Neural progenitor cell (in vitro differentiated cells): Measurements from ENCODE around the gene LSP1. TPM values are rescaled to one million over a fixed set of nuclear protein-coding genes. Genes with fewer than 3 reads are reported as not detected.

Experiments
- DNase-seq: peaks from one replicate; pipeline ENCODE4 v3.0.0-alpha.2; 2016; ENCODE audit warnings: low spot score
- H2AFZ ChIP-seq: fragments of 200-600 bp; sonication (generic); replicated peaks from 2 replicates; pipeline ENCODE4 v1.6.1; 2016; ENCODE audit warnings: antibody characterized with exemption
- H3F3A ChIP-seq: fragments of 200-600 bp; sonication (generic); 2 replicates; pipeline ENCODE4 v1.6.1; 2016; ENCODE audit warnings: antibody characterized with exemption, low read depth
- H3K27ac ChIP-seq: fragments of 200-600 bp; sonication (generic); 2 replicates; pipeline ENCODE4 v1.5.1; 2016; ENCODE audit warnings: mild to moderate bottlenecking
- H3K27me3 ChIP-seq: fragments of 200-600 bp; sonication (generic); 2 replicates; pipeline ENCODE4 v1.6.1; 2016; ENCODE audit warnings: mild to moderate bottlenecking, moderate library complexity
- H3K36me3 ChIP-seq: fragments of 200-600 bp; sonication (generic); 2 replicates; pipeline ENCODE4 v1.5.1; 2016
- H3K4me1 ChIP-seq: fragments of 200-600 bp; sonication (generic); 2 replicates; pipeline ENCODE4 v1.6.1; 2016; ENCODE audit warnings: mixed run types
- H3K4me2 ChIP-seq: fragments of 200-600 bp; sonication (generic); 2 replicates; pipeline ENCODE4 v1.6.1; 2016
- H3K4me3 ChIP-seq: fragments of 200-600 bp; sonication (generic); 2 replicates; pipeline ENCODE4 v1.5.1; 2016
- H3K79me2 ChIP-seq: fragments of 200-600 bp; sonication (generic); 2 replicates; pipeline ENCODE4 v1.6.1; 2016; ENCODE audit warnings: low read depth
- H3K9ac ChIP-seq: fragments of 200-600 bp; sonication (generic); 2 replicates; pipeline ENCODE4 v1.6.1; 2016
- H3K9me3 ChIP-seq: fragments of 200-600 bp; sonication (generic); 2 replicates; pipeline ENCODE4 v1.5.1; 2016; ENCODE audit warnings: low read depth
- H4K20me1 ChIP-seq: fragments of 200-600 bp; sonication (generic); 2 replicates; pipeline ENCODE4 v1.6.1; 2016; ENCODE audit warnings: low read depth
- H3K27ac Mint-ChIP-seq: 3 replicates; pipeline ENCODE4 v1.8.0; 2021; ENCODE audit warnings: mixed read lengths
- H3K27me3 Mint-ChIP-seq: 2 replicates; pipeline ENCODE4 v1.8.0; 2022; ENCODE audit warnings: low read depth, mild to moderate bottlenecking, inconsistent platforms, moderate library complexity, mixed read lengths; ENCODE audit not compliant: insufficient read depth
- H3K36me3 Mint-ChIP-seq: 3 replicates; pipeline ENCODE4 v1.8.0; 2021; ENCODE audit warnings: mixed read lengths
- H3K4me1 Mint-ChIP-seq: 3 replicates; pipeline ENCODE4 v1.8.0; 2021; ENCODE audit warnings: mixed read lengths
- H3K4me3 Mint-ChIP-seq: 3 replicates; pipeline ENCODE4 v1.8.0; 2021; ENCODE audit warnings: mild to moderate bottlenecking, moderate library complexity, mixed read lengths
- H3K9me3 Mint-ChIP-seq: 3 replicates; pipeline ENCODE4 v1.8.0; 2020; ENCODE audit warnings: mixed read lengths
- CTCF ChIP-seq: fragments of 200-600 bp; sonication (generic); IDR thresholded peaks from 2 replicates; pipeline ENCODE4 v1.5.1; 2017; ENCODE audit warnings: antibody characterized with exemption, mild to moderate bottlenecking
- EZH2 ChIP-seq: fragments of 200-600 bp; sonication (generic); IDR thresholded peaks from 2 replicates; pipeline ENCODE4 v1.6.1; 2017; ENCODE audit warnings: antibody characterized with exemption, mild to moderate bottlenecking, moderate library complexity
- EZH2phosphoT487 ChIP-seq: fragments of 200-600 bp; sonication (generic); IDR thresholded peaks from 2 replicates; pipeline ENCODE4 v1.6.1; 2017; ENCODE audit warnings: antibody characterized with exemption
- total RNA-seq: library from RNA; depleted of rRNA; stranded (reverse); fragments of >200 nt; gene quantifications from 2 replicates; pipeline ENCODE4 v1.2.3, GENCODE V29; 2015; ENCODE audit warnings: low replicate concordance

The LSP1 gene
- total RNA-seq, 1 donor from 2014 or later, result not detected

DNA sequence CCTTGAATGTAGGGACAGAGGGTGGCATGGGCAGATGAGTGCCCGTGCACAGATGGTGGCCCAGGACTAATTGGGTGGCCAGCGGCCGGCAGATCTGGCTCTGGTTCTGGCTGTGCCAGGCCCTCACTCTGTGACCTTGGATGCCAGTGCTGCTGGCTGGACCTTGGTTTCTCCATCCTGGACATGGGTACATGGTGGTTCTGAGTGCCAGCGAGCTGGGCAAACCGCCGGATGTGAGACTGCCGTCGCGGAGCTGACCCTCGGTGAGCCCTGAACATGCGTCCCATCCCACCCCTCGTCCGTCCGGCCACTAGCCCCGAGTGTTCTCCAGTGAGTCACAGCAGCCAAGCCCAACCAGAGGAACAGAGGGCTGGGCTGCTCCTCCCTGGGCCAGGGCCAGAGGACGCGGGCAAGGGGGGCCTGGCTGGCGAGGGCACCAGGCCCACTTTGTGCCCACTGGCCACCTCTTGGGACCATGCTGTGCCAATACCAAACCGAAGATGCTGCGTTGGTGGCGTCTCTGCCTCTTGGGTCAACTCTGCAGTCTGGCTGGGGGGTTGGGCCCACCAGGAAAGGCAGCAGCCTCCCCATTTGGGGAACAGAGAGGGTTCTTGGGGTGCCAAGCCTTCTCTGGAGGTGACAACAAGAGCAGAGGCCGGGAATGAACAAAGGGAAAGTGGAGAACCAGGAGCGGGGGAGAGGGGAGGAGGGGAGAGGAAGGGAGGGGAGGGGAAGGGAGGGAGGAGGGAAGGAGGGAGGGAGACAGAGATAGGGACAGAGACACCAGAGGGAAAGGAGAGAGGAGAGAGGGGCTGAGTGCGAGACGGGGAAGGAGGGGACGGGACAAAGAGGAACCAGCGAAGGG lies 10.7 kb downstream of the LSP1 start:
- H3K4me3 ChIP-seq, result no peak overlapping the region
- peaks cover 14% of the 10 kb centered on the region for H3K27me3 ChIP-seq
- no peaks in the 10 kb centered on the region for H3K36me3 ChIP-seq
- peaks cover 18% of the 10 kb centered on the region for H3K4me1 Mint-ChIP-seq
- peaks cover 19% of the 10 kb centered on the region for H3K4me1 ChIP-seq
- H3K9me3 Mint-ChIP-seq, result no peaks in the 10 kb centered on the region
- no peaks in the 10 kb centered on the region for H4K20me1 ChIP-seq
- no peak overlapping the region for H3K27ac ChIP-seq
- DNase-seq, result peak; percentile 84
- peaks cover 4% of the 10 kb centered on the region for H3K27me3 Mint-ChIP-seq
- no peaks in the 10 kb centered on the region for H3K36me3 Mint-ChIP-seq
- H2AFZ ChIP-seq, result no peak overlapping the region
- TF ChIP-seq EZH2phosphoT487 (no peak), EZH2 (no peak), CTCF (no peak)
- H3K4me2 ChIP-seq, result peak overlapping the region; percentile 22
- H3K79me2 ChIP-seq, result no peaks in the 10 kb centered on the region
- H3F3A ChIP-seq, result no peaks in the 10 kb centered on the region
- no peak overlapping the region for H3K9ac ChIP-seq
- no peaks in the 10 kb centered on the region for H3K9me3 ChIP-seq
- H3K27ac Mint-ChIP-seq, result peak overlapping the region; percentile 84
- no peak overlapping the region for H3K4me3 Mint-ChIP-seq

GRCh38 chr11:1864231-1864630 lies 11.3 kb downstream of the LSP1 start:
- Histone ChIP-seq H3F3A (no peaks in the 10 kb centered on the region), H2AFZ (no peak overlapping the region), H4K20me1 (no peaks in the 10 kb centered on the region), H3K9me3 (no peaks in the 10 kb centered on the region), H3K4me2 (peak overlapping the region; percentile 22), H3K79me2 (no peaks in the 10 kb centered on the region), H3K4me3 (no peak overlapping the region), H3K36me3 (no peaks in the 10 kb centered on the region), H3K27me3 (peaks cover 14% of the 10 kb centered on the region), H3K9ac (no peak overlapping the region), H3K4me1 (peaks cover 15% of the 10 kb centered on the region), H3K27ac (no peak overlapping the region)
- Mint-ChIP-seq H3K36me3 (no peaks in the 10 kb centered on the region), H3K27me3 (peaks cover 7% of the 10 kb centered on the region), H3K27ac (peak overlapping the region; percentile 84), H3K4me3 (no peak overlapping the region), H3K4me1 (peaks cover 22% of the 10 kb centered on the region), H3K9me3 (no peaks in the 10 kb centered on the region)
- no peak for TF ChIP-seq EZH2phosphoT487
- TF ChIP-seq EZH2, result no peak
- TF ChIP-seq CTCF, result no peak
- DNase-seq, result no peak

DNA sequence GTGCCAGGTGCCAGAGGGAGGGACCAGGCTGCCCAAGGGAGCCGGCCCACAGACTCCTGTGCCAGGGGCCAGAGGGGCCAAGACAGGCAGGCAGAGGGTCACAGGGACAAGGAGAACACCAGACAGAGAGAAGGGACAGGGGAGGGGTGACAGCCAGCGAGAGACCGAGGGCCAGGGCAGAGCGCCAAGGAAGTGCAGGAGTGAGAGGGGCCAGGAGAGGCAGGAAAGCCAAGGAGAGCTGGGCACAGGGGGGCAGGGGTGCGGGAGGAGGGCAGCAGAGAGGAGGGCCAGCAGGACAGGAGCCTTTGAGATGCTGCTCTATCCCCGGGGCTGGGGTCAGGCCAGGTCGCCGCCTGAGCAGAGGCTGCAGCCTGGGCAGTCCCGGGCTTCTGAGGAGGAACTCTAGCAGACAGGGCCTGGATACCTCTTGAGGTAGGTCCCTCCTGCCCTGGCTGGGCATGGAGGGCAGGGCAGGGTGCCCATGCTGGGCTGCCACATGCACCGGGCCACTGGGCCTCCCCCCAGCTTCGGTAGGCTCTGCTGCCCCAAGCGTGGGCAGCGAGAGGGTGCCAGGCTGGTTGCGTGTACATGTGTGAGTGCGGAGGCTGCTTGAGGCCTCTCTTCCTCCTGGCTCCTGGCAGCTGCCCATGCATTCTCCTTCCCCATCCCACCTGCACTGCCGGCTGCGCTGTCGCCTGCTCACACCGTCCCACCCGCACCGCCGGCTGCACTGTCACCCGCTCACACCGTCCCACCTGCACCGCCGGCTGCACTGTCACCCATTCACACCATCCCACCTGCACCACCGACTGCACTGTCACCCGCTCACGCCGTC lies 12.2 kb downstream of the LSP1 start:
- TF ChIP-seq EZH2 (no peak), EZH2phosphoT487 (no peak), CTCF (no peak)
- H3K36me3 ChIP-seq, result no peaks in the 10 kb centered on the region
- no peaks in the 10 kb centered on the region for H3F3A ChIP-seq
- no peak overlapping the region for H3K27ac ChIP-seq
- H3K79me2 ChIP-seq, result no peaks in the 10 kb centered on the region
- no peaks in the 10 kb centered on the region for H3K9me3 ChIP-seq
- Mint-ChIP-seq H3K27ac (peak overlapping the region; percentile 37), H3K4me1 (peaks cover 28% of the 10 kb centered on the region), H3K36me3 (no peaks in the 10 kb centered on the region), H3K27me3 (peaks cover 12% of the 10 kb centered on the region), H3K4me3 (no peak overlapping the region), H3K9me3 (no peaks in the 10 kb centered on the region)
- H3K27me3 ChIP-seq, result peaks cover 19% of the 10 kb centered on the region
- no peak overlapping the region for H3K4me3 ChIP-seq
- peak overlapping the region; percentile 22 for H3K4me2 ChIP-seq
- H2AFZ ChIP-seq, result no peak overlapping the region
- no peak overlapping the region for H3K9ac ChIP-seq
- peak; percentile 36 for DNase-seq
- no peaks in the 10 kb centered on the region for H4K20me1 ChIP-seq
- H3K4me1 ChIP-seq, result peaks cover 15% of the 10 kb centered on the region
